Endometrium (tissue), 2 donors: ENCODE data around the gene NXPE4.
"Not testable (repeated sequence)": the region's sequence is repeated elsewhere in the genome, so short reads cannot be mapped to it uniquely, and the experiment has no call there.

Experiments
- FAIRE-seq: peaks from 2 replicates; lab custom pipeline; 2012; peaks lifted over from hg19 to GRCh38; lab: Jason Lieb, UNC
- donor health status: control.
- donor health status: control.

NXPE4 gene

GRCh38 chr11:114595571-114595970 is at the start of gene NXPE4:
Gene NXPE4, minus strand, starts transcription at chr11:114595786. Its CDS starts 1,027 bp downstream, at chr11:114594759.
- no peak for FAIRE-seq

- not testable (repeated sequence) for FAIRE-seq
Observed at GRCh38 chr11:114639440-114639839, 43.9 kb upstream of the NXPE4 start.

- FAIRE-seq, result not testable (repeated sequence)
Observed at GRCh38 chr11:114631445-114631965, 35.9 kb upstream of the NXPE4 start.

GRCh38 chr11:114625294-114625693 is 29.7 kb upstream of the NXPE4 start:
- no peak for FAIRE-seq

- no peak for FAIRE-seq
Observed at GRCh38 chr11:114624455-114625207, 29.0 kb upstream of the NXPE4 start.

- FAIRE-seq, result no peak
Observed at GRCh38 chr11:114623720-114624119, 28.1 kb upstream of the NXPE4 start.

GRCh38 chr11:114622858-114623257 is 27.3 kb upstream of the NXPE4 start:
- no peak for FAIRE-seq

GRCh38 chr11:114621950-114622809 is 26.6 kb upstream of the NXPE4 start:
- no peak for FAIRE-seq

- no peak for FAIRE-seq
Observed at GRCh38 chr11:114621072-114621471, 25.5 kb upstream of the NXPE4 start.

- no peak for FAIRE-seq
Observed at GRCh38 chr11:114619659-114620173, 24.1 kb upstream of the NXPE4 start.

GRCh38 chr11:114618139-114618538 is 22.6 kb upstream of the NXPE4 start:
- no peak for FAIRE-seq

- no peak for FAIRE-seq
Observed at GRCh38 chr11:114617157-114618124, 21.9 kb upstream of the NXPE4 start.

- FAIRE-seq, result no peak
Observed at GRCh38 chr11:114616516-114616915, 20.9 kb upstream of the NXPE4 start.

GRCh38 chr11:114615448-114616361 is 20.1 kb upstream of the NXPE4 start:
- FAIRE-seq, result no peak

- FAIRE-seq, result no peak
Observed at GRCh38 chr11:114614127-114614720, 18.6 kb upstream of the NXPE4 start.

- not testable (repeated sequence) for FAIRE-seq
Observed at GRCh38 chr11:114613094-114613493, 17.5 kb upstream of the NXPE4 start.

- FAIRE-seq, result no peak
Observed at GRCh38 chr11:114612686-114613085, 17.1 kb upstream of the NXPE4 start.

GRCh38 chr11:114612199-114612598 is 16.6 kb upstream of the NXPE4 start:
- not testable (repeated sequence) for FAIRE-seq

GRCh38 chr11:114610984-114611944 is 15.7 kb upstream of the NXPE4 start:
- FAIRE-seq, result no peak
